ENCODE measurements around the gene COL28A1. TPM values are rescaled to one million over a fixed set of nuclear protein-coding genes. Genes with fewer than 3 reads are reported as not detected.

The COL28A1 gene
- total RNA-seq, 1 experiment from 2014 or later = 0.81 TPM

- Mint-ChIP-seq H3K27ac (no peak overlapping the region), H3K4me1 (peaks cover 24% of the 10 kb centered on the region), H3K4me3 (no peak overlapping the region), H3K27me3 (ENCODE audit: low read depth) (no peaks in the 10 kb centered on the region), H3K36me3 (no peaks in the 10 kb centered on the region), H3K9me3 (no peaks in the 10 kb centered on the region)
- CTCF ChIA-PET = no interaction called here
- DNase-seq (ENCODE audit: low spot score) (no peak), ATAC-seq (no peak)
- TF ChIP-seq ELF4 (CRISPR knock-in tag; IDR thresholded peaks at IDR 0.05; ENCODE audit: low read depth) (no peak), SMAD3 (CRISPR knock-in tag; IDR thresholded peaks at IDR 0.05; ENCODE audit: borderline replicate concordance) (no peak), IRF2 (CRISPR knock-in tag; IDR thresholded peaks at IDR 0.05; ENCODE audit: borderline replicate concordance, low read depth) (no peak), USF2 (CRISPR knock-in tag; IDR thresholded peaks at IDR 0.05) (no peak)
- POLR2A ChIA-PET = no interaction called here
Measured at GRCh38 chr7:7427363-7427762, 108.3 kb downstream of the COL28A1 start.

- ChIA-PET POLR2A (no interaction called here), CTCF (no interaction called here)
- DNase-seq (ENCODE audit: low spot score) = no peak
- Mint-ChIP-seq H3K36me3 (no peaks in the 10 kb centered on the region), H3K27ac (no peak overlapping the region), H3K4me1 (peaks cover 19% of the 10 kb centered on the region), H3K4me3 (no peak overlapping the region), H3K9me3 (no peaks in the 10 kb centered on the region), H3K27me3 (ENCODE audit: low read depth) (no peaks in the 10 kb centered on the region)
- no peak for ATAC-seq
- no peak for TF ChIP-seq FOXK1 (CRISPR knock-in tag; IDR thresholded peaks at IDR 0.05)
- TF ChIP-seq ZNF425 (CRISPR knock-in tag; conservative IDR thresholded peaks at IDR 0.05) = no peak
- no peak for TF ChIP-seq TCF7 (CRISPR knock-in tag; IDR thresholded peaks at IDR 0.05; ENCODE audit: low read depth)
- TF ChIP-seq NR3C1 (CRISPR knock-in tag; conservative IDR thresholded peaks at IDR 0.05; ENCODE audit: low read depth) = no peak
- no peak for TF ChIP-seq CBFB (CRISPR knock-in tag; IDR thresholded peaks at IDR 0.05; ENCODE audit: low read depth)
- TF ChIP-seq ZBTB43 (CRISPR knock-in tag; IDR thresholded peaks at IDR 0.05) = no peak
- no peak for TF ChIP-seq PRDM15 (CRISPR knock-in tag; IDR thresholded peaks at IDR 0.05)
- TF ChIP-seq ZNF416 (CRISPR knock-in tag; IDR thresholded peaks at IDR 0.05) = no peak
Measured at GRCh38 chr7:7426676-7427075, 109.0 kb downstream of the COL28A1 start.

- ChIA-PET POLR2A (no interaction called here), CTCF (interaction anchor here (1.6 kb wide), 1 partner anchor 9 kb away, joined by 8 read pairs; no protein-coding TSS in a partner anchor)
- no peak overlapping the region for H3K27ac Mint-ChIP-seq
- ATAC-seq = no peak
- no peak for DNase-seq (ENCODE audit: low spot score)
- H3K36me3 Mint-ChIP-seq = no peaks in the 10 kb centered on the region
- no peaks in the 10 kb centered on the region for H3K27me3 Mint-ChIP-seq (ENCODE audit: low read depth)
- peaks cover 14% of the 10 kb centered on the region for H3K4me1 Mint-ChIP-seq
- H3K4me3 Mint-ChIP-seq = no peak overlapping the region
- H3K9me3 Mint-ChIP-seq = no peaks in the 10 kb centered on the region
- no peak for TF ChIP-seq E2F1 (CRISPR knock-in tag; IDR thresholded peaks at IDR 0.05)
- TF ChIP-seq NR1H2 (CRISPR knock-in tag; IDR thresholded peaks at IDR 0.05) = no peak
- no peak for TF ChIP-seq FOXK1 (CRISPR knock-in tag; IDR thresholded peaks at IDR 0.05)
- no peak for TF ChIP-seq ZNF281 (CRISPR knock-in tag; IDR thresholded peaks at IDR 0.05)
- no peak for TF ChIP-seq ERG (CRISPR knock-in tag; IDR thresholded peaks at IDR 0.05)
Measured at GRCh38 chr7:7425321-7425720, 110.4 kb downstream of the COL28A1 start.
